ENCODE measurements around the gene EIF3A. TPM values are rescaled to one million over a fixed set of nuclear protein-coding genes. Genes with fewer than 3 reads are reported as not detected.

Gene EIF3A
- total RNA-seq, 2 donors from 2014 or later: 124 to 127 TPM

DNA sequence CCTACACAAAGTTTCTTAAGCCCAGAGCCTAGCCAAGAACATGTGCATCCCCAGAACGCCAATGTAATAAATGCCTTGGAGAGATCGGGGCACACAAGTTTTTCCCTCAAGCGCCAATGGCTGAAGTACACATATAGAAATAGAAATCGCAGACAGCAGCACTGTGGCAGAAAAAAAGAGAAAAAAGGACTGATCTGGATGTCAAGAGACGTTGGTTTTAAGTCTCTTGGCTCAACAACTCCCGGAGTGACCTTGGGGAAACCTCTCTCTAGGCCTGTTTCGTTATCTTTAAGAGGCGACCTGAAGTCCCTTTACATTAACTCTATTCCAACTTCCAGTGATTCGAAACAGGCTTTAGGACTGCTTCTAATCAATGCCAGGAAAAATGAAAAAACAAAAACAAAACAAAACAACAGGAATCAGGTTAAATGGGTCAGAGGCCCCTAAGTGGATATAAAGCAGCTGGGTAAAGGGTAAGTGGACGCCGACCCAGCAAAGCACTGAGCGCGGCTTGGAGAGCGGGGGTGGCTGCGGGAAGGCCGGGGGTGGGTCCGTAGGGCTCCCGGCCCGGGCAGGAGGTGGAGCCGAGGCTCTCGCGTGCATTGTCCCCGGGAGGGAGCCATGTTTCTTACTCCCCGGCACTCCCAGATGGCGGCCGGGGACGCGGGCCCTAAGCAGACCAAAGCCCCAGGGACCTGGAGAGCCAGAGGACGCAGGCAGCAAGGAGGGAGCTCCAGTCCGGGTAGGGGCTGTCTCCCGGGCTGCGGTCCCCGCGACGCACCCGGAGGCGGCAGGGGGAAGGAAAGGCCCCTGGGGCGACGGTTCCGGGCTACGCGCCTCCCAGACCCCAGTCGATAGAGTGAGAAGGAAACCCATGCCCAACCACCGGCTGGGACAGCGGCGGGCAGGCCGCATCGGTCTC lies 757 bp downstream of the EIF3A start:
- DNase-seq: peak; percentile 75
- no peaks in the 10 kb centered on the region for H3K4me1 ChIP-seq
- H3K9ac ChIP-seq (ENCODE audit: low read depth in 2 of 2, low read length in 2 of 2): peak overlapping the region; percentile 99 to 100
- peak overlapping the region; percentile 93 for H3K4me3 ChIP-seq
- H3K36me3 ChIP-seq: no peaks in the 10 kb centered on the region
- no peaks in the 10 kb centered on the region for H3K9me3 ChIP-seq
- TF ChIP-seq, protein P1, sequence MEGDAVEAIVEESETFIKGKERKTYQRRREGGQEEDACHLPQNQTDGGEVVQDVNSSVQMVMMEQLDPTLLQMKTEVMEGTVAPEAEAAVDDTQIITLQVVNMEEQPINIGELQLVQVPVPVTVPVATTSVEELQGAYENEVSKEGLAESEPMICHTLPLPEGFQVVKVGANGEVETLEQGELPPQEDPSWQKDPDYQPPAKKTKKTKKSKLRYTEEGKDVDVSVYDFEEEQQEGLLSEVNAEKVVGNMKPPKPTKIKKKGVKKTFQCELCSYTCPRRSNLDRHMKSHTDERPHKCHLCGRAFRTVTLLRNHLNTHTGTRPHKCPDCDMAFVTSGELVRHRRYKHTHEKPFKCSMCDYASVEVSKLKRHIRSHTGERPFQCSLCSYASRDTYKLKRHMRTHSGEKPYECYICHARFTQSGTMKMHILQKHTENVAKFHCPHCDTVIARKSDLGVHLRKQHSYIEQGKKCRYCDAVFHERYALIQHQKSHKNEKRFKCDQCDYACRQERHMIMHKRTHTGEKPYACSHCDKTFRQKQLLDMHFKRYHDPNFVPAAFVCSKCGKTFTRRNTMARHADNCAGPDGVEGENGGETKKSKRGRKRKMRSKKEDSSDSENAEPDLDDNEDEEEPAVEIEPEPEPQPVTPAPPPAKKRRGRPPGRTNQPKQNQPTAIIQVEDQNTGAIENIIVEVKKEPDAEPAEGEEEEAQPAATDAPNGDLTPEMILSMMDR (IDR thresholded peaks at IDR 0.05): no peak
- intact Hi-C loops (cut with DNase I): loop anchor here (2.0 kb wide), 1 partner anchor 49 kb away; no protein-coding TSS in a partner anchor
- no peaks in the 10 kb centered on the region for H3K27me3 ChIP-seq
- peak overlapping the region; percentile 97 for H3K27ac ChIP-seq

DNA sequence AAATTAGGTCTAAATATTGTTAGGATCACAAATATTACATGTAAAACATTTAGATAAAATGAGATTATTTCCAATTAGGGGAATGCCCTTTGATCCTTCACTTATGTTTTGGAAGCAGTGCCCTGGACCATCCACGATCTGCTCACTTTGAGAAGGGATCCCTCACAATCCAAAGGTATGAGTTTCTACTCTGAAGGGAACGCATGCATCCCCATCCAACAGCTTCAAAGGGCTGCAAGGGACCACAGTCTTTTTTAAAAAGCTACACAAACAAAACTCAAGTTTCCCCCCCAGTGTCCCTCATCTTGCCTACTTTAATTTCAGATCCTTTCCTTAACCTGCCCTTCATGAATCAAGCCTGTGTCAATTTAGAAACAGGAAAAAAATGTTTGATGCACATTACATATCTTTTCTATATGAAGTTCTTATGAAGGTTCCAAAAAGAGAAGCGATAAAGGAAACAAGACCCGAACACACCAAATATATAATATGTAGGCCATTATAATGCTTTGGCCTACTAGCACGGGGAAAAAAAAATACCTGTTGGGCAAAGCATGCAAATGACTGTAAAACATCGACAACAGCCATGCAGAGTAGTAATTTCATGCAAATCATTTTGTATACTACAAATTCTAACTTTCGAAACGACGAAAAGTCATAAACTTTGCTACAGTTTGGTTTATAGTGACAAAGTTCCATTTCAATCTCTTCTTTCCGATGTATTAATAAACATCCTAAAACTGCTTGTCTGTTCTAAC lies 2.0 kb downstream of the EIF3A start:
- DNase-seq: no peak
- intact Hi-C loops (cut with DNase I): no loop called here
- H3K4me1 ChIP-seq: no peaks in the 10 kb centered on the region

DNA sequence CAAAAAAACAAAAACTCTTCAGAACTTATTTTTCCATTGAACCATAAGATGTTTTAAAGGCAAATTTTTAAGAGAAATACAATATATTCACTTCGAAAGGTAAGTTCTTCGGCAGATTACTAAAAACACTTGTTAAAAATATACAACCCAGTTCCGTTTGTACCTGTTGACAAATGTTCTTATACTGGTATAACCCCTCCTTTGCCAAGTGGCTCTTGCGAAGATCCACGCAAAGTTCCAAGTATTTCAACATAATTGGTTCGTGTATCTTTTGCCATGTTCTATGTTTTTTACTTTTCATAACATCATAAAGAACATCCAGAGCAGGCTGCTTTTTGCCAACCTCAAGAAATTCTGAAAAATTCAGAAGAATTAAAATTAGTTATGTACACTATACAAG lies 7.0 kb downstream of the EIF3A start:
- Histone ChIP-seq H3K4me3 (no peak overlapping the region), H3K27ac (no peak overlapping the region), H3K36me3 (peaks cover 19% of the 10 kb centered on the region), H3K9ac (ENCODE audit: low read depth in 2 of 2, low read length in 2 of 2) (no peak overlapping the region), H3K9me3 (no peaks in the 10 kb centered on the region), H3K4me1 (no peaks in the 10 kb centered on the region), H3K27me3 (no peaks in the 10 kb centered on the region)
- TF ChIP-seq, protein P1 (IDR thresholded peaks at IDR 0.05): no peak
- intact Hi-C loops (cut with DNase I): no loop called here
- DNase-seq: no peak

More for the DNA sequence above, 2.0 kb downstream of the EIF3A start:
- Histone ChIP-seq H3K36me3 (no peaks in the 10 kb centered on the region), H3K4me3 (peak overlapping the region; percentile 93), H3K27ac (no peak overlapping the region), H3K9me3 (no peaks in the 10 kb centered on the region), H3K27me3 (no peaks in the 10 kb centered on the region), H3K9ac (ENCODE audit: low read depth in 2 of 2, low read length in 2 of 2) (peak overlapping the region; percentile 99 to 100)
- TF ChIP-seq, protein P1 (IDR thresholded peaks at IDR 0.05): no peak

DNA sequence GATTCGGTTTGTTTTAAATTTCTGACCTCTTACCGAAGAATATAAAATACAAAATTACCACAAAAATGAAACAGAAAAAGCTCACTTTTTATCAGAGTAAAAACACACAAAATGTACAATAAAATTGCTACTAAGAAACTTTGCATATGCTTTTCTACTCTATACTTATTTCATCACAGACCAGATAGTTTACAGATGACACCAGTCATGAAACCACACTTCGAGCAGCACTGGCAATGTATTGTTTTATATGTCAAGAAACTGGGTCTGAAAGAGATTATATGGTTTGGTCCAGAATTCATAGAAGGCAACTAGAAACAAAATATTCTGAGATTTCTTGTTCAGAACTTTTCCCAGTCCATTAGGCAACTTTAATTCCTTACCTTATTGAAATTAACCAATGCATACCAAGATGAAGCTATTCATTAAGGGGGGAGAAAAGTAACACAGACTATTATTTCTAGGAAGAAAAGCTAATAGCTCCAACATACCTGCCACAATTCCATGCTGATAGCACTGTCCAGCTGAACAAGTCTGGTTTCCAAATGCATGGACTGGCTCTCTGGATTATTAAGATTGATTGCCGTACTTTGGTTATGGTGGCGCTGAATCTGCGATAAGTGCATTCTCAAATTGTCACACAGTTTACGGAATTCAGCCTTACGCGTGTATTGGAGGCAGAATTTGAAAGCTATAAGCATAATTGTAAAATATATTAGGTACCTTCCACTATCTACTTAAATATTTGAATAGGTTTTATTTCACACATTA lies 10.0 kb downstream of the EIF3A start:
- DNase-seq: no peak
- H3K9me3 ChIP-seq: no peaks in the 10 kb centered on the region
- no peaks in the 10 kb centered on the region for H3K4me1 ChIP-seq
- H3K9ac ChIP-seq (ENCODE audit: low read depth in 2 of 2, low read length in 2 of 2): no peak overlapping the region
- no peak overlapping the region for H3K4me3 ChIP-seq
- peaks cover 34% of the 10 kb centered on the region for H3K36me3 ChIP-seq
- intact Hi-C loops (cut with DNase I): no loop called here
- no peaks in the 10 kb centered on the region for H3K27me3 ChIP-seq
- TF ChIP-seq, protein P1 (IDR thresholded peaks at IDR 0.05): no peak
- H3K27ac ChIP-seq: no peak overlapping the region

DNA sequence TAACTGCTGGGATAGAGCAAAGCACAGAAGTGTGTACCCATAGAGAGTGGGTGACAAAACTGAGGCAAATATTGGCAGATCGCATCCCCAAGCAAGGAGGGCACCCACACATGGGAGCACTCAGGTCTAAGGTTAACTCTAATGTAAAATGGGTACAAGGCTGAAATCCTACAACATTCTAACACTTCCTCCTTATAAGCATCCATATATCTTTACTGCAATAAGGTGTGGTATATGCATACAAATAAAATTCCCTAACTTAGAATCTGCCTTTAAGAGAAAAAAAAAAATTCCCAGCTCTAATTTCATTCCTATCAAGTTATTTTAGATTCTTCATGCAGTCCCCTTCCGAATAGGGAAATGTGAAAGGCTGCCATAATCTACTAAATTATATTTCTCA lies 18.7 kb downstream of the EIF3A start:
- no peak overlapping the region for H3K9ac ChIP-seq (ENCODE audit: low read depth in 2 of 2, low read length in 2 of 2)
- TF ChIP-seq, protein P1 (IDR thresholded peaks at IDR 0.05): no peak
- DNase-seq: no peak
- H3K9me3 ChIP-seq: no peaks in the 10 kb centered on the region
- peaks cover 26% of the 10 kb centered on the region for H3K36me3 ChIP-seq
- no peak overlapping the region for H3K4me3 ChIP-seq
- intact Hi-C loops (cut with DNase I): loop anchor here (10.0 kb wide), 1 partner anchor 53 kb away; no protein-coding TSS in a partner anchor
- no peaks in the 10 kb centered on the region for H3K27me3 ChIP-seq
- H3K4me1 ChIP-seq: no peaks in the 10 kb centered on the region
- H3K27ac ChIP-seq: no peak overlapping the region

Data from colonic mucosa (tissue), 4 donors.